ENCODE measurements around the gene ATE1. TPM values are rescaled to one million over a fixed set of nuclear protein-coding genes. Genes with fewer than 3 reads are reported as not detected.

ATE1 gene
- total and polyA plus RNA-seq, 2 of the 4 experiments (the other 2 are of a cell fraction): 6.4 to 27.8 TPM

DNA sequence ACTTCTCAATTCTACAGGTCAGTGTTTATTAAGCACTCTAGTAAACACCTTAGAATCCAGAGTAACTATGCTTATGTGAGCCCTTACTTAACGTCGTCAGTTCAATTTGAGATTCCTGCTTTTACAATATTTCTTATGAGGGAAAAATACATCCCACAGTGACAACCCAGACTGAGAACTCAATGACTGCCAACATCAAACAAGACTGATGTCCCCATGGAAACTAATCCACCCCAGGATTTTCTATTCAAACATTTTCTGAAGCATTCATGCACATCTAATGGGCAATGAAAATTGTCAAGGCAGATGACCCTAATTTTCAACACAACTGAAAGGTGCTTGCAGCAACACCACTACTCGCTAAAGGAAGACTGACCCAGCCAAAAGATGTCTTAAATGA is 67.0 kb downstream of the ATE1 start:
- Histone ChIP-seq H3K18ac (ENCODE audit: low read depth, low read length) (no peak overlapping the region), H2AK5ac (ENCODE audit: low read depth, low read length) (no peak overlapping the region), H3K23ac (ENCODE audit: low read depth, low read length) (no peak overlapping the region), H4K91ac (ENCODE audit: insufficient read depth, low read depth, low read length) (no peak overlapping the region), H2AFZ (replicated peaks; ENCODE audit: low read length, poor library complexity) (no peak overlapping the region), H2BK120ac (ENCODE audit: low read depth, low read length) (no peak overlapping the region), H3K4me1 (ENCODE audit: control insufficient read depth, insufficient read depth, low read length) (no peaks in the 10 kb centered on the region), H4K8ac (ENCODE audit: low read depth in 2 of 2, low read length in 2 of 2) (no peak overlapping the region), H4K20me1 (ENCODE audit: insufficient read depth, low read length) (no peaks in the 10 kb centered on the region), H4K5ac (ENCODE audit: low read depth, low read length) (no peak overlapping the region), H3K79me1 (ENCODE audit: low read depth in 1 of 2, low read length in 2 of 2) (no peaks in the 10 kb centered on the region), H2AK9ac (replicated peaks; ENCODE audit: low read depth, low read length, poor library complexity) (no peak overlapping the region), H3K9me3 (ENCODE audit: control insufficient read depth, insufficient read depth, low read length) (no peaks in the 10 kb centered on the region), H2BK15ac (ENCODE audit: low read depth, low read length) (no peak overlapping the region), H3K14ac (replicated peaks; ENCODE audit: low read depth, low read length) (no peak overlapping the region), H3K4me3 (ENCODE audit: insufficient read depth, low read depth, low read length) (no peak overlapping the region), H3K9ac (ENCODE audit: low read depth, low read length) (no peak overlapping the region), H2BK20ac (ENCODE audit: low read depth, low read length) (no peak overlapping the region), H3K4me2 (ENCODE audit: low read depth, low read length) (no peak overlapping the region), H3K56ac (ENCODE audit: extremely low read depth, insufficient read depth, low read length) (no peak overlapping the region), H3K4ac (ENCODE audit: low read depth, low read length) (no peak overlapping the region), H3K27me3 (ENCODE audit: control insufficient read depth, insufficient read depth, low read length) (no peaks in the 10 kb centered on the region), H3K9me1 (ENCODE audit: insufficient read depth, low read length) (no peaks in the 10 kb centered on the region; the same call in 1 of the 2 replicates), H3K27ac (ENCODE audit: insufficient read depth, low read length) (no peak overlapping the region), H2BK5ac (ENCODE audit: low read depth, low read length, poor library complexity, severe bottlenecking) (no peak overlapping the region), H3K36me3 (ENCODE audit: control insufficient read depth, insufficient read depth, low read length) (no peaks in the 10 kb centered on the region)
- no peak for DNase-seq
- in situ Hi-C loops (cut with MboI; ENCODE audit: low sequenced_read_pairs) (no loop called here), dilution Hi-C loops (cut with HindIII; ENCODE audit: low sequenced_read_pairs, unreplicated experiment) (no loop called here), intact Hi-C loops (cut with micrococcal nuclease) (no loop called here)
- BruUV-seq (replicated peaks): no TSS peak
- TF ChIP-seq MAZ (IDR thresholded peaks at IDR 0.05; ENCODE audit: borderline replicate concordance, low read depth, low read length) (no peak), CTCF (conservative IDR thresholded peaks at IDR 0.05; ENCODE audit: low read depth, low read length) (no peak)
- ChIA-PET CTCF (no interaction called here), POLR2A (ENCODE audit: unreplicated experiment) (no interaction called here)
- ATAC-seq (ENCODE audit: low read depth): no peak
- WGBS, 2 experiments (ENCODE audit: extremely low coverage in 2 of 2, insufficient read length in 1 of 2): no CpG with 5 or more reads among the region's 3 CpGs
